K562 (cell line): ENCODE results near the gene FIG4. TPM values are rescaled to one million over a fixed set of nuclear protein-coding genes. Genes with fewer than 3 reads are reported as not detected.
A peak's percentile ranks its signal among the peaks of the same experiment; 100 is the strongest.

Source experiments
- ARHGAP35 ChIP-seq: fragments of 450-650 bp; IDR thresholded peaks from 2 replicates; pipeline ENCODE4 v1.6.1; 2018; ENCODE audit not compliant: partially characterized antibody
- CTBP1 ChIP-seq: fragments of 450-650 bp; IDR thresholded peaks from 2 replicates; pipeline ENCODE4 v1.6.1; 2016; ENCODE audit warnings: borderline replicate concordance
- FOXP1 ChIP-seq: sonication (generic); formaldehyde crosslinking; IDR thresholded peaks from 2 replicates; pipeline ENCODE4 v1.8.0; 2022; ENCODE audit warnings: mild to moderate bottlenecking, missing genetic modification reagents
- KLF6 ChIP-seq: fragments of 250-450 bp; sonication (Bioruptor Pico); IDR thresholded peaks from 2 replicates; pipeline ENCODE4 v1.4.0; 2020; ENCODE audit warnings: mild to moderate bottlenecking, moderate library complexity, borderline replicate concordance
- NFXL1 ChIP-seq: fragments of 450-650 bp; formaldehyde crosslinking; IDR thresholded peaks from 2 replicates; pipeline ENCODE4 v1.4.0; 2021; ENCODE audit warnings: mild to moderate bottlenecking
- PHF21A ChIP-seq: fragments of 450-650 bp; IDR thresholded peaks from 2 replicates; pipeline ENCODE4 v1.6.1; 2017; ENCODE audit warnings: low read depth, borderline replicate concordance
- PHF8 ChIP-seq: fragments of 200-600 bp; sonication (generic); IDR thresholded peaks from 2 replicates; pipeline ENCODE4 v1.6.1; 2012; ENCODE audit warnings: mixed run types, mild to moderate bottlenecking, inconsistent platforms, low read length, moderate library complexity, borderline replicate concordance
- POLR2A ChIP-seq: fragments of 450-650 bp; conservative IDR thresholded peaks from 2 replicates; pipeline ENCODE4 v1.6.1; 2016
- RAD51 ChIP-seq: fragments of 450-650 bp; IDR thresholded peaks from 2 replicates; pipeline ENCODE4 v1.7.1; 2016; ENCODE audit warnings: low read depth, mild to moderate bottlenecking, borderline replicate concordance
- SP1 ChIP-seq: sonication (generic); formaldehyde crosslinking; IDR thresholded peaks from 2 replicates; pipeline ENCODE4 v1.8.1; 2022; ENCODE audit warnings: mild to moderate bottlenecking, missing genetic modification reagents
- SRSF3 ChIP-seq: fragments of 200-400 bp; formaldehyde crosslinking; IDR thresholded peaks from 2 replicates; pipeline ENCODE4 v1.6.1; 2016; ENCODE audit warnings: mild to moderate bottlenecking, low read length, moderate library complexity; ENCODE audit not compliant: insufficient read depth
- STAT6 ChIP-seq: sonication (generic); formaldehyde crosslinking; IDR thresholded peaks from 2 replicates; pipeline ENCODE4 v1.8.1; 2023; ENCODE audit warnings: mild to moderate bottlenecking, missing genetic modification reagents
- TAF7 ChIP-seq: fragments of 450-650 bp; IDR thresholded peaks from 2 replicates; pipeline ENCODE4 v1.6.1; 2016; ENCODE audit warnings: missing genetic modification characterization, missing compliant biosample characterization
- TARDBP ChIP-seq: fragments of 450-650 bp; IDR thresholded peaks from 2 replicates; pipeline ENCODE4 v1.6.1; 2016
- polyA plus RNA-seq, 8 experiments: library from polyadenylated mRNA; depleted of rRNA in 4 of 8; stranded (reverse) in 5 of 8; unstranded in 3 of 8; fragments of >200 nt; fragmentation: Nextera tagmentation in 2 of 8; fragmentation: Illumina TruSeq in 1 of 8; extraction: Ambion mirVana in 2 of 8; extraction: Trizol in 1 of 8; gene quantifications; 2 replicates each; pipeline versions ENCODE4 v1.2.1 to v1.2.3, GENCODE V29; 2011 to 2014; ENCODE audit warnings: inconsistent platforms in 1 of 8, missing spikeins in 1 of 8
- total RNA-seq, 7 experiments: library from RNA; depleted of rRNA in 6 of 7; stranded (reverse); fragments of >200 nt in 6 of 7; fragmentation: Illumina TruSeq in 2 of 7; extraction: Trizol in 2 of 7; gene quantifications; 2 replicates each; pipeline versions ENCODE4 v1.2.1 to v1.2.3, GENCODE V29; 2011 to 2021; ENCODE audit warnings: low replicate concordance in 1 of 7
- TF ChIP-seq, protein P1 (sequence below): fragments of 250-450 bp; sonication (Bioruptor Pico); IDR thresholded peaks from 2 replicates; pipeline ENCODE4 v1.5.1; 2021; ENCODE audit warnings: mild to moderate bottlenecking
- TF ChIP-seq, protein P2 (sequence below): sonication (generic); formaldehyde crosslinking; IDR thresholded peaks from 2 replicates; pipeline ENCODE4 v1.8.0; 2023; ENCODE audit warnings: mild to moderate bottlenecking, missing genetic modification reagents
- TF ChIP-seq, protein P3 (sequence below): fragments of 450-650 bp; formaldehyde crosslinking; IDR thresholded peaks from 2 replicates; pipeline ENCODE4 v1.4.0; 2022; ENCODE audit warnings: missing genetic modification characterization
- TF ChIP-seq, protein P4 (sequence below): sonication (generic); formaldehyde crosslinking; IDR thresholded peaks from 2 replicates; pipeline ENCODE4 v1.8.0; 2022; ENCODE audit warnings: mild to moderate bottlenecking, missing genetic modification reagents

FIG4 gene
- total and polyA plus RNA-seq, 9 of the 15 experiments (the other 6 are each of a cell fraction or from before 2014, with no cell fraction given), result 1.5 to 6.8 (median 4.3) TPM

GRCh38 chr6:109690737-109691621 lies at the start of gene FIG4, which contains the start of gene AK9 (continued):
- TF ChIP-seq, protein P1, sequence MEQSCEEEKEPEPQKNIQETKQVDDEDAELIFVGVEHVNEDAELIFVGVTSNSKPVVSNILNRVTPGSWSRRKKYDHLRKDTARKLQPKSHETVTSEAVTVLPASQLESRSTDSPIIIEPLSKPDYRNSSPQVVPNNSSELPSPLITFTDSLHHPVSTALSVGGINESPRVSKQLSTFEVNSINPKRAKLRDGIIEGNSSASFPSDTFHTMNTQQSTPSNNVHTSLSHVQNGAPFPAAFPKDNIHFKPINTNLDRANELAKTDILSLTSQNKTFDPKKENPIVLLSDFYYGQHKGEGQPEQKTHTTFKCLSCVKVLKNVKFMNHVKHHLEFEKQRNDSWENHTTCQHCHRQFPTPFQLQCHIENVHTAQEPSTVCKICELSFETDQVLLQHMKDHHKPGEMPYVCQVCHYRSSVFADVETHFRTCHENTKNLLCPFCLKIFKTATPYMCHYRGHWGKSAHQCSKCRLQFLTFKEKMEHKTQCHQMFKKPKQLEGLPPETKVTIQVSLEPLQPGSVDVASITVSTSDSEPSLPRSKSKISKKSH (CRISPR knock-in tag), result no peak
- TF ChIP-seq CTBP1 (peak; percentile 93), STAT6 (0 out of 2 replicates have a peak, but pooled peaks have one; percentile 67), SRSF3 (no peak), PHF8 (peak; percentile 61; the same call in 1 of the 2 replicates), RAD51 (no peak), FOXP1 (CRISPR knock-in tag) (peak; percentile 69; the same call in 1 of the 2 replicates), TARDBP (no peak), KLF6 (CRISPR knock-in tag) (no peak), POLR2A (peak; percentile 69), TAF7 (no peak), NFXL1 (CRISPR knock-in tag) (no peak), ARHGAP35 (no peak), SP1 (peak; percentile 58), PHF21A (no peak)
- TF ChIP-seq, protein P2, sequence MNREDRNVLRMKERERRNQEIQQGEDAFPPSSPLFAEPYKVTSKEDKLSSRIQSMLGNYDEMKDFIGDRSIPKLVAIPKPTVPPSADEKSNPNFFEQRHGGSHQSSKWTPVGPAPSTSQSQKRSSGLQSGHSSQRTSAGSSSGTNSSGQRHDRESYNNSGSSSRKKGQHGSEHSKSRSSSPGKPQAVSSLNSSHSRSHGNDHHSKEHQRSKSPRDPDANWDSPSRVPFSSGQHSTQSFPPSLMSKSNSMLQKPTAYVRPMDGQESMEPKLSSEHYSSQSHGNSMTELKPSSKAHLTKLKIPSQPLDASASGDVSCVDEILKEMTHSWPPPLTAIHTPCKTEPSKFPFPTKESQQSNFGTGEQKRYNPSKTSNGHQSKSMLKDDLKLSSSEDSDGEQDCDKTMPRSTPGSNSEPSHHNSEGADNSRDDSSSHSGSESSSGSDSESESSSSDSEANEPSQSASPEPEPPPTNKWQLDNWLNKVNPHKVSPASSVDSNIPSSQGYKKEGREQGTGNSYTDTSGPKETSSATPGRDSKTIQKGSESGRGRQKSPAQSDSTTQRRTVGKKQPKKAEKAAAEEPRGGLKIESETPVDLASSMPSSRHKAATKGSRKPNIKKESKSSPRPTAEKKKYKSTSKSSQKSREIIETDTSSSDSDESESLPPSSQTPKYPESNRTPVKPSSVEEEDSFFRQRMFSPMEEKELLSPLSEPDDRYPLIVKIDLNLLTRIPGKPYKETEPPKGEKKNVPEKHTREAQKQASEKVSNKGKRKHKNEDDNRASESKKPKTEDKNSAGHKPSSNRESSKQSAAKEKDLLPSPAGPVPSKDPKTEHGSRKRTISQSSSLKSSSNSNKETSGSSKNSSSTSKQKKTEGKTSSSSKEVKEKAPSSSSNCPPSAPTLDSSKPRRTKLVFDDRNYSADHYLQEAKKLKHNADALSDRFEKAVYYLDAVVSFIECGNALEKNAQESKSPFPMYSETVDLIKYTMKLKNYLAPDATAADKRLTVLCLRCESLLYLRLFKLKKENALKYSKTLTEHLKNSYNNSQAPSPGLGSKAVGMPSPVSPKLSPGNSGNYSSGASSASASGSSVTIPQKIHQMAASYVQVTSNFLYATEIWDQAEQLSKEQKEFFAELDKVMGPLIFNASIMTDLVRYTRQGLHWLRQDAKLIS (CRISPR knock-in tag), result 0 out of 2 replicates have a peak, but pooled peaks have one; percentile 26
- TF ChIP-seq, protein P3, sequence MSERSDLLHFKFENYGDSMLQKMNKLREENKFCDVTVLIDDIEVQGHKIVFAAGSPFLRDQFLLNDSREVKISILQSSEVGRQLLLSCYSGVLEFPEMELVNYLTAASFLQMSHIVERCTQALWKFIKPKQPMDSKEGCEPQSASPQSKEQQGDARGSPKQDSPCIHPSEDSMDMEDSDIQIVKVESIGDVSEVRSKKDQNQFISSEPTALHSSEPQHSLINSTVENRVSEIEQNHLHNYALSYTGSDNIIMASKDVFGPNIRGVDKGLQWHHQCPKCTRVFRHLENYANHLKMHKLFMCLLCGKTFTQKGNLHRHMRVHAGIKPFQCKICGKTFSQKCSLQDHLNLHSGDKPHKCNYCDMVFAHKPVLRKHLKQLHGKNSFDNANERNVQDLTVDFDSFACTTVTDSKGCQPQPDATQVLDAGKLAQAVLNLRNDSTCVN, result no peak
- TF ChIP-seq, protein P4, sequence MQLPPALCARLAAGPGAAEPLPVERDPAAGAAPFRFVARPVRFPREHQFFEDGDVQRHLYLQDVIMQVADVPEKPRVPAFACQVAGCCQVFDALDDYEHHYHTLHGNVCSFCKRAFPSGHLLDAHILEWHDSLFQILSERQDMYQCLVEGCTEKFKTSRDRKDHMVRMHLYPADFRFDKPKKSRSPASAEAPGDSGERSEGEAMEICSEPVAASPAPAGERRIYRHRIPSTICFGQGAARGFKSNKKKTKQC (CRISPR knock-in tag), result no peak; the same call in 1 of the 2 replicates
